Measurements from ENCODE around the gene SIGLECL1.

Gene SIGLECL1

DNA sequence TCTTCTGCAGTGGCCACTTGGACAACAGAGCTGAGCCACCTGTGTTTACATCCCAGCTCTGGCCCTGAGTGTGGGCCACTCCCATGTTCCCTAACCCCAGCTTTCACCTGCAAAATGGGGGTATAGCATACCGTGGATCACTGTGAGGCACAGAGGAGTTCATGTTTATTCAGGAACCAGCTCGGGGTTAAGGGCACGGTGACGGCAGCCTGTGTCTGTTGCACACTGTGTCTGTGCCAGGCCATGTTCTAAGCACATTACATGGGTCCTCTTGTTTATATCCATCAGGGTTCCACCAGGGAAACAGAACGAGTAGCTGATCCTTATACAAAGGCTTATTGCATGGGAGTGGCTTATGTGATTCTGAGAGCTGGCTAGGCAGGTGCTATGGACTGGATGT lies 46.5 kb downstream of the SIGLECL1 start:
- DNase-seq, result no peak

DNA sequence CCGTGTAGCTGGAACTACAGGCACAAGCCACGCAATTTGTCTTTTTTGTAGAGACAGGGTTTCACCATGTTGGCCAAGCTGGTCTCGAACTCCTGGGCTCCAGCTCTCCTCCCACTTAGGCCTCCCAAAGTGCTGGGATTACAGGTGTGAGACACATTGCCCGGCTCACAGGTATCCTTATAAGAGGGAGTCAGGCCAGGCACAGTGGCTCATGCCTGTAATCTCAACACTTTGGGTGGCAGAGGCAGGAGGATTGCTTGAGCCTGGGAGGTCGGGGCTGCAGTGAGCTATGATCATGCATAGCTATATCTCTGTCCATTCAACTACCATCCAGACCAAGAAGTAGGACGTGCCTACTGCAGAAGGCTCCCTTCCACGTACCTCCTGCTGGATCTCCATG lies 50.4 kb downstream of the SIGLECL1 start:
- no peak for DNase-seq

DNA sequence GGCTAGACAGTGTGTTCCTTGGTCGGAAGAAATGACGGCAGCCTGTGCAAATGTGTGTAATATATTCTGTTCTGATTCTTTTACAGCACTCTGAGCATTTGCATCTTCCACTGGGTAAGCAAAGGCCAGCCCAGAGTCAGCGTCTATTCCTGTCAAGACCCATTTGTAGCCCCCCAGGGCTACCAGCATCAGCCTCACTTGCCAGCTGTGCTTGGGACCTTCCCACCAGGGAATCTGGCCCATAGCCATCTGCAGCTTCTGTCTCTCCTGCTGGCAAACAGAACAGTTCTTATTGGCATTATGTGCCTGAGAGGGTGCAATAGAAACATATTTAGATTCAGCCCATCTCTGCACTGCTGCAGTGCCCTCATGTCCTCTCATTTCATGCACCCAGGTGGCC lies 54.6 kb downstream of the SIGLECL1 start:
- no peak for DNase-seq

DNA sequence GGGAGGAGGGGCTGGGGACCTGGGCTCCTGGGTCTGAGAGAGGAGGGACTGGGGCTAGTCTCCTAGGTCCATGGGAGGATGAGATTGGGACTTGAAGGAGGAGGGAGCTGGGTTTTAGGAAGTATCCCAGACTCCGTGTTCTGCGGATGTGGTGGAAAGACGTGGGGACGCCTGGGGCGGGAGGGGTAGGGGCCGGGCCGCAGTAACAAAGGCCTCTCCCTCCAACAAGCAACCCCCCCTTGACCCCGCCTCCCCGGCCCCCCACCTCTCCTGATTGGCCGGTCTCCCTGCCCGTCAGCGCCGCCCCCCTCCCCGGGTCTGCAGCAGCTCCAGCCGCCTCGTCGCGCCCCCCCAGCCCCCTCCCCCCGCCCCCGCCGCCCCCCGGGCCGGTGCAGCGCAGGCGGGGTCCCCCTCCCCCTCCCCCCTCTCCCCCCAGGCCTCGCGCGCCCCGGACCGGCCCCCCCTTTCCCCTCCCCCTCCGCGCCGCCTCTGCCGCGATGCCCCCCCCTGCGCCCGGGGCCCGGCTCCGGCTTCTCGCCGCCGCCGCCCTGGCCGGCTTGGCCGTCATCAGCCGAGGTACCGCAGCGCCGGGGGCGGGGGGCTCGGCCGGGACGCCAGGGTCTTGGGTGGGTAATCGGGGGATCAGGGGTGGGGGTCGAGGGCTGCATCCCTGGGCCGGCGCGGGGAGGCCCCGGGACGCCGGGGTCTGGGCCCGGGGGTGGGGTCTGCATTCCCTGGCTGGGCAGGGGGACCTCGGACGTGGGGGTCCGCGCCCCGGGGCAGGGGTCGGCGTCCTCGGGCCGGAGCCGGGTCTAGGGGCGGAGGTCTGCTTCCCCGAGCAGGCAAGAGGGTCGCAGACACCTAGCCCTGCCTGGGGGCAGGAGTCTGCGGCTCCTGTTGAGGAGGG lies 60.7 kb downstream of the SIGLECL1 start, which contains the start of gene IGLON5:
IGLON5 (plus strand) TSS at position 294 of the 907 bp plus-strand sequence; CDS start at position 498, 204 bp downstream.
- DNase-seq, result no peak

DNA sequence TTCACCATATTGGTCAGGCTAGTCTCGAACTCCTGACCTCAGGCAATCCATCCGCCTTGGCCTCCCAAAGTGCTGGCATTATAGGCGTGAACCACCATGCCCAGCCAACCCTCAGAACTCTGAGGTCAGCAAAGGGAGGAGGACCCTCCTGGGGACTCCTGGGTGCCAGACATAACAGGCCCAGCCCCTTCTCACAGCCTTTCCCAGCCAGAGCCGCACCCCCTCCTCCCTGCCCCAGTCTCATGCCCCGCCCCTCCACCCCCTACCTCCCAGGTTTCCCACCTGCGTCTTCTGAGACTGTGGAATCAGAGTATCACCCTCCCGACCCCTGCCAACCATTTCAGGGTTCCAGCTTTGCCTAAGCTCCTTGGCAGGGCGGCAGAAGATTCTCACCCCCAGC lies 65.8 kb downstream of the SIGLECL1 start:
- DNase-seq, result no peak

DNA sequence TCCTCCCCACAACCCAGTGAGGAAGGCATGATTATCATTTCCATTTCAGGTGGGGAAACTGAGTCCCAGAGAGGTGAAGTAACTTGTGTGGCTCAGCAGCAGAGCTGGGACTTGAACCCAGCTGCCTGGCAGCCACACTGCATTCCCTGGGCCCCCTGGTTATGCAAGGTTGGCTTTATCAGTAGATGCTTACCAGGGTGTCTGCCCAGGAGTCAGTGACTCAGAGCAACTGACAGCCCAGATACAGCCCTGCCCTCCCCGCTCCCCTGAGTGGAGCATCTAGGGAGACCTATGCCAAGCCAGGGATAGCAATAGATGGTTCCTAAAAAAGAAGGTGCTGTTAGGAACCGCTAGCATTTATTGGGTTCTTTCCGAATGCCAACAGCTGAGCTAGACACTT lies 66.5 kb downstream of the SIGLECL1 start:
- no peak for DNase-seq

DNA sequence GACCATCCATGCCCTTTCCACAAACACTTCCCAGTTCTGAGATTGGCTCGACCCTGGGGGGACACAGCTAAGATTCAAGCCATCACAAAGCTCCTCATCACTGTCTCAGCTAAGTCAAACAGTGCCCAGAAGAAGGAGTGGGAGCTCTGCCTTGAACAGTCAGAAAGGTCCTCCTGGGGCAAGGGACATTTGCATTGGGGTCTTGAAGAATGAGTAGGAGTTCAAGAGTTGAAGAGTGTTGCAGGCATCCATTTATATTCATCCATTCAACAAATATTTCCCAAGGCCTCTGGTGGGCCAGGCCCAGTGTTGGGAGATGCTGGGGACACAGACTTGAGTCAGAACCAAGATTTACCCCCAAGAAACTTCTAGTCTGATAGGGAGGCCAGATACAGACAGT lies 67.1 kb downstream of the SIGLECL1 start:
- DNase-seq, result no peak
